HG03139 (cell line): Measurements from ENCODE around the gene SLC17A3.

ENCODE experiments used
- ATAC-seq: cut with Tn5 transposase; IDR thresholded peaks from one replicate; pipeline ENCODE4 v1.9.1; 2021; ENCODE audit not compliant: unreplicated experiment

Gene SLC17A3, protein sequence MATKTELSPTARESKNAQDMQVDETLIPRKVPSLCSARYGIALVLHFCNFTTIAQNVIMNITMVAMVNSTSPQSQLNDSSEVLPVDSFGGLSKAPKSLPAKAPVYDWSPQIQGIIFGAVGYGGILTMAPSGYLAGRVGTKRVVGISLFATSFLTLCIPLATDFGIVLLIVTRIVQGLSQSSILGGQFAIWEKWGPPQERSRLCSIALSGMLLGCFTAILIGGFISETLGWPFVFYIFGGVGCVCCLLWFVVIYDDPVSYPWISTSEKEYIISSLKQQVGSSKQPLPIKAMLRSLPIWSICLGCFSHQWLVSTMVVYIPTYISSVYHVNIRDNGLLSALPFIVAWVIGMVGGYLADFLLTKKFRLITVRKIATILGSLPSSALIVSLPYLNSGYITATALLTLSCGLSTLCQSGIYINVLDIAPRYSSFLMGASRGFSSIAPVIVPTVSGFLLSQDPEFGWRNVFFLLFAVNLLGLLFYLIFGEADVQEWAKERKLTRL

DNA sequence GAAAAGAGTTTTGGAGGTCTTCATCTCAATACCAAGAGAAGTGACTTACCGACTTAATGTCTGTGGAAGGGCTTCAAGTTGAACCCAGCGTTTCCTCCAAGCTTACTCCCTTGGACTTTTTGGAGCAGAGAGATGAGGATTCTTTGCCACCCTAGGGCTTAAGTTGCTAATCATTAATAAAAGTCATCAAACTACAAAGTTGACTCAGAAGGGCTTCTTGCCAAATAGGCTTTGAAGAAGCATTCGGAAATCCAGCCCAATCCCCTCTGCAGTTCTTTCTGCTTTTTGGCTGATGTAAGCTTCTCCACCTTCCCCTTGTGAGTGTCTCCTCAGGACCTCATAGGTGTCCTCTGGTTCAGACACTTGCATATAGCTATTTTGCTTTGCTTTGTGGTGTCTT, at the start of gene SLC17A3:
TSS of gene SLC17A3 (minus strand) at position 126 of the 400 bp plus-strand sequence. CDS start 5,856 bp downstream, outside the sequence.
- no peak for ATAC-seq

DNA sequence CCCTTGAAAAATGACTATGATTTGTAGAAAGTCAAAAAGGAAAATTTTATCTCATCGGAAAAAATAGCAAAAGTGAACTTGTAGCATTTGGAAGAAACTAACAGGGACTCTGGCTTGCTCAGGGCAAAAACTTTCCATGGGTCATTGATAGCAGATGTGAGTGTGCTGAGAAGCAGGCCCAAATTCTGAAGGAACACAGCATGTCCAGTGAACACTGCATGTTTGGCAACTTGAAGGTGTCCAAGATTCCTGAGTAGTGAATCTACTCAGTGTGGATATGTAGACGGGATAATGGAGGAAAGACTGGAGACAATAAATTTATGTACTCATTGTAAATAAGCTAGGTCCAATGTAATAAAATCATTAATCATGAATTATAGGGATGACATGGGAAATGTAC, 48.3 kb upstream of the SLC17A3 start:
- ATAC-seq = no peak

DNA sequence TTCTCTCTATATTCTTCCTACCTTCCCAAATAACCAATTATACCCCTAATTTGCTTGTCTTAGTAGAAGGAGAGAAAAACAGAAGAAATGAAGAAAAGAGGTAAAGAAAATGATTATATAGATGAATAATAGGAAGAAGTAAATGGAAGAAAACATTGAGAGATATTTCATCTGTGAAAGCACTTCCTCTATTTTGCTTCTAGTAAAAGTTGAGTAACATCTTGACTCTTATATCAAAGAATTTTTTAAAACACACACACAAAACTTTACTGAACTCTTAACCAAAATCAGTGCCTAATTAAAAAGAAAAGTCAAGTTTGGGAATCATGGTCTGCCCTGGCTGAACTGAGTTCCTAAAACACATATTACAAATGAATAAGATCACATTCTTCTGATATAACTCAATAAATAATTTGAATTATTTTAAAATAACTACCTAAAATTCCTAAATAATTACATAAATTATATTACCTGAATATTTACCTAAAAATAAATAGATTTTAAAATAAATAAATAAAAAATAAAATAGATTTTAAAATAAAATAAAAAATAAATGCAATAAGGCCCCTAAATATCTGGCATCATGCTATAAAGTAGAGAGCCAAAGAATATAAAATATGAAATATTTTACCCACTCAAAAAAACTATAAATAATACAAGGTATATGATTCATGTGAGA, 47.6 kb upstream of the SLC17A3 start:
- no peak for ATAC-seq

DNA sequence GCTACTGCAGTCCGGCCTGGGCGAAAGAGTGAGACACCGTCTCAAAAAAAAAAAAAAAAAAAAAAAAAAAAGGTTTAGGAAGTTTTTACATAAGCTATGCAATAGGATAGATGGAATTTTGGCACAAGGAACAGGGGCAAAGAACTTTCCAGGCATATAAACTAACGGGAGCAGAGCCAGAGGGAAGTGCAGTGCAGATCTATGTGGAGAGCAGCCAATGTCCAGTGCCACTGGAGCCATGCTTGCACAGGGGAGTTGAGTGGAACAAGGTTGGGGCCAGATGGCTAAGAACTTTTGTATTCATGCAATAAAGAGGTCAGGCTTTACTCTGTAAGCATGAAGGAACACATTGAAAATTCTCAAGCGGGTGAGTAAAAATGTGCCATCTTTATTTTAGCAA, 45.6 kb upstream of the SLC17A3 start:
- no peak for ATAC-seq

DNA sequence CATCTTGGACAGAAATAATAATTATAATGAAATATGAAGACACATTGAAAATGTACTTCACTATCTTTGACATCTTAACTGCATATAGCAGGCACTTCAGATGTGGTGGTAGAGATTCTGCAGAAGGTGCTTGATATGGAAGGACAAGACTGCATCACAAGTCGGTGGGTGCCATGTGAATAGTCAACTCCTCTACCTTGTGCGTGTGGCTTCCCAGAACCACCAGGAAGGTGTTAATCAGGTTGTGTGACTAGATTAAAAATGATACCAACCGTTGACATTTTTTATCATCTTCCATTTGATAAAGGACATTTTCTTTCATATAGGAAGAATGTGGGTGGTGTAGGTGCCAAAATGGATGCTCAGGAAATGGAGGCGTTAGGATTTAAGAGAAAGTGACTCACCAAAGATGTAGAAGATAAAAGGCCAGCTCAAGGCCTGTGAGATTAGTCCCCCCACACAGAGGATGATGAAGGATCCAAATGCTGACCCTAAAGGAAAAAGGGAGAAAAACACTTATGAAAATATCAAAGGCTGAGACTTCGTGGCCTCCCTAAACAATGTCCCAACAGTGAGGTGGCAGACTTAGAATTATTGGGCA, 44.1 kb upstream of the SLC17A3 start:
- no peak for ATAC-seq

DNA sequence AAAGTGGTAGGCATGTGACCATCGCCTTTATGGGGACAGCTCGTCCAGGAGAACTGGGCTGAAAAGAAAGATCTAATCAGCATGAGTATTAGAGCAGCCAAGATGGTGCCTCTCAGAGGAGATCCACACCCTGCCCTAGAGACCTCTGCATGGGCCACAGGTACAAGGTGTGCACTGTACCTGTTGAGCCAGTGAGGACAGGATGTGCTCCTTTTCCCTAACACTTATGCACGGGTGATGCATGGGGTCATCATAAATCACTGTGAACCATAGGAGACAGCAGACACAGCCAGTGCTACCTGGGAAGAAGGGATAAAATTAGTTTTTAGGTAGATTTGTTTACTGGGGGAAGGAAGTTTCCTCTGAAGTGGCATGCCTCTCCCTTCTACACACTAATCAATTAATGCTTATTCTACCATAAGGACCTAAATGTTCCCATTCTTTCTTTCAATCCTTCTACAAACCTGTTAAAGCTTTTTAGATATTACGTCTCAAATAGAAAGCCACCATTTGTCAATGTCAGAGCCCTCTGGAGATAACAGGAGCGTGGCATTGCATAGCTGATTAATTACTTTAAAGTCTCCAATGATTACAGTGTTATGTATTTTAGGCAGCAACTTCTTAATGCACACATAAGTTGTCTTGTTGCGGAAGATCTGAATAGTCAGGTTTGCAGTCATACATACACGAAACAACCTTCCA, 42.9 kb upstream of the SLC17A3 start:
- no peak for ATAC-seq

DNA sequence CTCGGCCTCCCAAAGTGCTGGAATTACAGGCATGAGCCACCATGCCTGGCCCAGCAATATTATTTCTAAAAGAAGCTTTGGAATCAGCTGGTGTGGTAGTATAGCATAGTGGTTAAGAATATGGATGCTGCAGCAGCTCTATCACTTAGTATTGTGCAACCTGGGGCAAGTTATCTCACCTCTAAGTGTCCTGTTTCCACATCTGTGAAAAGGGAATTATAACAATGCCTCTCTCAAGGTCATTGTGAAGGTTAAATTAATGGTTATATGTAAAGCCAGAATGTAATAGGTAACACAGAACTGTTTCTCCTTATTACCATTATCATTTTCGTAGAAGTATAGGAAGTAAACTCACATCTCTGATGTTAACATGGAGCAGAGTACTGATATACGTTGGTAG, 42.3 kb upstream of the SLC17A3 start:
- ATAC-seq = no peak

DNA sequence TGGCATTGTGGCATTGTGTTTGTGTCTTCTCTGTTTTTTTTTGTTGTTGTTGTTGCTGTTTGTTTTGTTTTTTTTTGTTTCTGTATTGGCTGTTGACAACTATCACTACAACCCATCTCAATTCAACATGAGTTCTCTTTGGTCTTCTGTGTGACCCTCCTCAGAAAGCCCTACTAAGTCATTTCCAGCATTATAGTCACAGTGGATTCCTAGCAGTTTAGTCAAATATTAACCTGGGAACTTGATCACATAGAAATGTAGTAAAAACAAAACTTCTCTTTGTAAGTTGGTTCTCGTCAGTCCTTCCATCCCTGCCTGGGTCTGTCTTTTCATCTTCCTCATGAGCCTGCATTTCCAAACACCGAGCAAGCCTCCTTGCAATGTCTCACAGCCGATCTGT, 39.7 kb upstream of the SLC17A3 start:
- no peak for ATAC-seq

DNA sequence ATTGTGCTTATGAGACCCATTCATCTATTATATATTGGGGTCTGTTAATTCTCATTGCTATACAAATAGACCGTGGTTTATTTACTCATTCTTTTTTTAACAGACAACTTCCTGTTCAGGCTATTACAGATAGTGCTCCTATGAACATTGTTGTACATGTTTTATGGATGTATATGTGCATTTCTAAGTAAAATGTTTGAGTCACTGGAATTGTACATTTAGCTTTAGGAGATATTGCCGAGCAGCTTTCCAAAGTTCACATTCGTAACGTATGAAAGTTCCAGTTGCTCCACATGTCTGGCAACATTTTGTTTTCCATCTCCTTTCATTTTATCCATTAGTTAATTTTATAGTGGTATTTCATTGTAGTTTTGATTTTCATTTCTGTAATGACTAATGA, 37.3 kb upstream of the SLC17A3 start:
- ATAC-seq = no peak

DNA sequence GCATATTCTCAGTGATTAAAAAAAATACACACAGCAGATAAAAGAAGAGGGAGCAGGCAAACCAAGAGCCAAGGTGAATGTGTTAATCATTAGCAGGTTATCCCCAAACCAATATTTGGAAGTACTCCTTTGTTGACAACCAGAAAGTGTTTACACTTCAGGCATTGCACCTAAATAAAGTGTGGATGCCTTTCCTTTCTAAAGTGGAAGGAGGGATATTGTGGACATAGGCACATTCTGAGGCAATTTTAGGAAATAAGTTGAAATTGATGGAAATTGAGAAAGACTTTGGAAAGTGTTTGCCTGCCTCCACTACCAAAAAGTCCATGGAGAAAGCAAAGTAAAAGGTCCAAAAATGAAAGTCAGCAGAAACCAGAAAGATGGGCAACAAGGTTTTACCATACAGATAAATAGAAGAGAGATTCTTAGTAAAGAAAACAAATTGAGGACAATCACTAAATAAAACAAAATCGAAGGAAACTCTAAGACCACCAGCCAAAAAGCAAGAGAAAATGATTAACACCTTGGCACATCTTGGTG, 33.5 kb upstream of the SLC17A3 start:
- no peak for ATAC-seq

DNA sequence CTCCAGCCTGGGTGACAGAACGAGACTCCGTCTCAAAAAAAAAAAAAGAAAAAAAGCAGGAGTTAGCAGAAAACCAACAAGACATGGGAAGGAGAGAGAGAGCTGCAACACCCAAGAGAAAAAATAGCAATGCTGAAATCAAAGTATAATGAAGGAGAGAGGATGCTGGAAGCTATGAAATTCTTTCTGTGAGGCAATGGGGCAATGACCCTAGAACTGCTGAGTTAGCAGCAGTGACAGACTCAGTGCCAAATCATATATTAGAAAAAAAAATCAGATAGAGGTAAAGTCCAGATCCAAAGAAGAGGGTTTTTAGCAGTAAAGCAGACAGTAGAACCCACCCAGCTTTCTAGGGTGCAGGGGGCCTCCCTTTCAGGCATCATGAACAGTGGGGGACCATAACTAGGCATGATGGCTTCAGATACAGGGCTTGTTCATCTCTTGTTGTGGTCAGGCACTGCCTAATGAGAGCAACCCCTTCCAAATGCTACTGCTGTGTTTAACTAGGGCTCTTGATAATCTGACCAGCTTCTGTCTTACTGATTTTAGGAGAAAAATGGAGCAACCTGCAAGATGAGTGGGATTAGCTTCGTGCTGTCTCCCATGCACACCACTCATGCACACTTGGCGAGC, 29.5 kb upstream of the SLC17A3 start:
- ATAC-seq = no peak

DNA sequence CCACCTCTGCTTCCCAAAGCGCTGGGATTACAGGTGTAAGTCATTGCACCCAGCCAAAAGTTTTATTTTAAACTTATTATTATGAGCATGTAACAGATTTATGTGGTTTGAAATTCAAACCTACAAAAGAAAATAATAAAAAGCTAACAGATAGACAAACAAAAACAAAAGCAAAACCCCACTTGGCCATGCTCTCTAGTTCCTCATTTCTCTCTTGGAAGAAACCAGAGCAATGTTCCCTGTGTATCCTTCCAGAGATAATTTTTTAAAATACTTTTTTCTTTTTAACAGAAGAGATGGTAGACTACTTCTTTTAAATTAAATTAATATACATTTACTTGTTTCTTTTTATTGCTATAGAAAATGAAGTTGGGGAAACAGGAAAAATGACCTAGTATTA, 28.0 kb upstream of the SLC17A3 start:
- ATAC-seq = no peak

DNA sequence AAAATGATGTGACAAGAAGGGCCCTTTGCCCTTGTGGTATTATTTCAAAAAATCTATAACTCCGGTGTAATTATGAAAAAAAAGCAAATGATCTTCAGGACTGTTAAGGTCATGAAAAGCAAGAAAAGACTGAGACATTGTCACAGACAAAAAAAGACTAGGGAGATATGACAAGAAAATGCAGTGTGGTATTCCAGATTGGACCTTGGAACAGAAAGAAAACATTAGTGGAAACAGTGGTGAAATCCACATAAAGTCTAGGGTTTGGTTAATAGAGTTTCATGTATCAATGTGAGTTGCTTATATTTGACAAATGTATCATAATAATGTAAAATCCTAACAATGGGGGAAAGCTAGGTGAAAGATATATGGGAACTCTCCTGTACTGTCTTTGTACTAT, 26.8 kb upstream of the SLC17A3 start:
- no peak for ATAC-seq

DNA sequence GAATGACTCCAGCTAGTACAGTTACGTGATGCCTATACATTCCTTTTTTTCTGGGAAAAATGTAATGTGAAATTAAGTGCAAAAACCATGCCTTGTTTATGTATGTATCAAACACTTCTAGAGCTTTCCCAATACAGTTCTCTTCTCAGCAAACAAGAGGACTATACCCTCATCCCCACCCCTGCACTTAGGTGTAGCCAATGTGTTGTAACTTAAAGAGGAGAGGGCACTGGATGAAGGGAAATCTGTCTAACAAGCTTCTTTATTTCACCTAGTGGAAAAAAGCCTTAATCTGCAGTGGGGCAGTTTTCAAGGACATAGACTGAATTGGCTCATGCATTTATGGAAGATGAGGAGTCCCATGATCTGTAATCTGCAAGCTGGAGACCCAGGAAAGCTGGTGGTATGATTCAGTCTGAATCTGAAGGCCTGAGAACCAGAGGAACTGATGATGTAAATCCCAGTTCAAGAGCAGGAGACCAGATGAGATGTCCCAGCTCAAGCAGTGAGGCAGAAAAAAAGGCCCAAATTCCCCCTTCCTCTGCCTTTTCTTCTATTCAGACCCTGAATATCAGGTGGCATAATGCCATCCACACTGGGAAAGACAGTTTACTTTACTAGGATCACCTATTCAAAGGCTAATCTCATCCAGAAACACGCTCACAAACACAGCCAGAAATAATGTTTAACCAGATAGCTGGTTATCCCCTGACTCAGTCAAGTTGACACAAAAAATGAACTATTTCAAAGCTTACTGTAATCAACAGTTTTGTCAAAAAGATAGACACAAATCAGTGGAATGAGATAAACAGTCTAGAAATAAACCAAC, 25.8 kb upstream of the SLC17A3 start:
- no peak for ATAC-seq

DNA sequence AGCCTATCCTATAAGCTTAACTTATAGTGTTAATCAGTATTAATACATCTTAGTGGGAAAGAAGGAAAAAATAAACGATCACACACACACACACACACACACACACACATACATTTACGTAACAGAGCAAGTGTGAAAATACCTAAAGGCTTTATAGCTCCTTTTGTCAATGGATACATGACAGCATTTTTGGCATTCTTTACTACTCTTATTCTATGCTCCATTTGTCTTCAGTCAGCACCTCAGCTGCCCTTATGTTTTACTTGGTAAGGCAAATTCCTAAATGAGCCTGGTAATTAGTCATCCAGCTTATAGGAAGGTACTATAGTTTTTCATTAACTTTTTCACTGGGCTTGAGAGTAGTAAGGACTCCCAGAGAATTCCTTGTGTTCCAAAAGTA, 25.1 kb upstream of the SLC17A3 start:
- no peak for ATAC-seq

DNA sequence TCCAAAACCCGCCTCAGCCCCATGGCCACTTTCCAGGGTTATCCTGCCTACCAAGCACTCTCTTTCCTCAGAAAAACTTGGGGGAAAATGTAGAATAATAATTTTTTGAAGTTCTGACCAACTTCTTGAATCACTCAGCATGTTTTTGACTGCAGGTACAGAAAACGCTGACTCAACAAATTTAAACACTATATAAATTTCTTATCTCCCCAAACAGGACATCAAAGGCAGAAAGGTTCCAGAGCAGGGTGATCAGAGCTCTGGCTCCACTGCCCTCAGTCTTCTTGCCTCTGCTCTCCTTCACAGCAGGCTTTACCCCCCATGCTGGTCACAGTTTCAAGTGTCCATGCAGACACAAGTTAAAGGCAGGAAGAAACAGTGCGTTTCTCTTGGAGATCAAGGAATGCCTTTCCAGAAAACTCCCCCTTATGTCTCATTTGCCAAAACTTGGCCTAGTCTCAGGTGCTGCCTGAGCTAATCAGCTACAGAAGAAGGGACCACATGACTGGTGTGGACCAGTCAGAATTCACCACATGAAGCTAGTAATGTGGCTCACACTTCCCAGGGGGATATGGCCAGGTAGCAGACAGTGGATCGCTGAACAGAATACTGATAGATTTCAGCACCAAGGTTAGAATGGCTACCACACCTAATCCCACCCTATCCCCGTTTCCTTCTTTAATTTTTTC, 24.4 kb upstream of the SLC17A3 start:
- no peak for ATAC-seq

DNA sequence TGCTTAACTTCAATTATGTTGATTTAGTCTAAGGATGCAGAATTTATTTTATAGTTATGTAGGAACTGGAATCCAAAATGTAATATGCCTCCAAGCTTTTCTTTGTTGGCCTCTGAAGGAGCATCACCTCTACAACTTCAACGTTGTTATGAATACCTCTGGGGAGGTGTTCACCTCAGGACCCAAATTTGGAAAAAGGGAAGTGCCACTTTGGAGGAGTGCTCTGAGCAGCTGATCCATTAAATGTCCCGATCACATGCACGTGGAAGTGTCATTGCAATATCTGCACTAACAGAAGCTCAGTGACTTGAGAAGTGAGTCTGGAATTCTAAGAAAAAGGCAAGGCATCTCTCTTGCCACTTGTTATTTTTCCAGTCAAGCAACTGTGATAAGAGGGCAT, 22.2 kb upstream of the SLC17A3 start:
- ATAC-seq = no peak

DNA sequence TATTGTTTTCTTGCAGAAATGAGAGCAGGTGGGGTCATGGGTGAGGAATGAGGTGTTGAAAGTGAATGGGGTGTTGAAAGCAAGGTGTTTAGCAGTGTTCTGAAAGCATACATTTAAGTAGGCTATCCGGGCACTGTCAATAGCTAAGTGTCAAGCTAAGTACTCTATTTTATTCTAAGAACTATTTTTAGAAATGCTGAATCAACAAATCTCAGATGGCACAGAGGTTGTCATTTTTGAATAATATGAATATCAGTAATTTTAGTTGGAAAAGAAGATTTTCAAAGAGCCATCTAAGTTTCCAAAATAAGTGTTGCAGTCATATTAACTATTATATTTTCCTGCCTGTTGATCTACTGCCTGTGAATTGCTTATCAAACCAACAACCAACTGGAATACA, 21.7 kb upstream of the SLC17A3 start:
- no peak for ATAC-seq

DNA sequence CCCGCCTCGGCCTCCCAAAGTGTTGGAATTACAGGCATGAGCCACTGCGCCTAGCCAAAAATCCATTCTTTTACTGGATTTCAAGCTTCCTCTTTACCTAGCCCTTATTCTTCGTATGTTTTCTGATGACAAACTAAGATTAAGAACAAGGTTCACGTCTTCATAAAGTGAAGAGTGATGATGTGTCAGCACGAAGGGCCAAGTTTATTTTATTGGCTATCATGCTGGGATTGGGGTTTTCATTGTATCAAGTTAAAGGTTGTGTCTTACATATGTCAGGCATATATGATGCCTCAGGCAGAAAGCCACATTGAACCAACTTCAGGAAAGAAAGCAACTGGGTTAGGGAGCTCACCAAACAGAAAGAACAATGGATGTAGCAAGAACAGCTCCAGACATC, 19.7 kb upstream of the SLC17A3 start:
- ATAC-seq = no peak
